Measurements from ENCODE around the gene SEMA3D. TPM values are rescaled to one million over a fixed set of nuclear protein-coding genes. Genes with fewer than 3 reads are reported as not detected.

SEMA3D gene
- total and polyA plus RNA-seq, 9 of the 15 experiments (the other 6 are each of a cell fraction or from before 2014, with no cell fraction given), result 0.01 to 0.10 (median 0.04) TPM; not detected in 1

DNA sequence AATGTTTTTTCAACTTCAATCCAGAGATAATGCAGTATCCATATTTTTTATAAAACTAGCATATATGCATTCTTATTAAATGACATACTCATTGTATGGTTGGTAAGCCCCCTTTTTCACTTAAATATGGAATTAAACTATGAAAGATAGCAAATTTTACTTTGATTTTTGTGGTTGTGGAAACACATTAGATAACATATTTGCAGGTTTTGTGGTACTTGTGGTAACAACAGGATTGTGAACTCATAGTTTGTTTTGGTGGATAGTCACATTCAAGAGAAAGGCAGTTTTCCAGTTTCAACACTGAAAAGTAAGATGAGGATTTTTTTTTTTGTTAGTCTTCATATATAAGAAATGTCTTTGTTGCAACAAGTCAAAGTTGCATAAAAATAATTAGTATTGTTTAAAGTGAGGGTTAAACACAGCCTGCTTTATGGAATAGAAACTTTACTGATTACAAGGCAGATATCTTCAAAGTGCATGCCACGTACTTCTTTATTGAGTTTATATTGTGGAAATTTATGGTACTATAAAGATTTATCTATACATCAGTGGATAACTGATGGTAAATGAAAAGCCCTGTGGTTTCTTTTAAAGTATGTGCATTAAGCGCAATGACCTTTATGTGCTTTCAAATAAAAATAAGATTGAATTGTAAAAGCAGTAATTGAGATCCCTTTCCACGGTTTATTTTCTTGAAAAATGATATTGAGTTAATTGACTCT lies 39.7 kb upstream of the SEMA3D start:
- ATAC-seq (no peak), DNase-seq (ENCODE audit: extremely low read depth in 1 of 4, low spot score in 3 of 4) (no peak), FAIRE-seq (no peak)
- TF ChIP-seq CTBP1 (IDR thresholded peaks at IDR 0.05; ENCODE audit: borderline replicate concordance), result no peak
- TF ChIP-seq ETV1 (tag; conservative IDR thresholded peaks at IDR 0.05; ENCODE audit: low read depth), result no peak
- TF ChIP-seq, protein P1, sequence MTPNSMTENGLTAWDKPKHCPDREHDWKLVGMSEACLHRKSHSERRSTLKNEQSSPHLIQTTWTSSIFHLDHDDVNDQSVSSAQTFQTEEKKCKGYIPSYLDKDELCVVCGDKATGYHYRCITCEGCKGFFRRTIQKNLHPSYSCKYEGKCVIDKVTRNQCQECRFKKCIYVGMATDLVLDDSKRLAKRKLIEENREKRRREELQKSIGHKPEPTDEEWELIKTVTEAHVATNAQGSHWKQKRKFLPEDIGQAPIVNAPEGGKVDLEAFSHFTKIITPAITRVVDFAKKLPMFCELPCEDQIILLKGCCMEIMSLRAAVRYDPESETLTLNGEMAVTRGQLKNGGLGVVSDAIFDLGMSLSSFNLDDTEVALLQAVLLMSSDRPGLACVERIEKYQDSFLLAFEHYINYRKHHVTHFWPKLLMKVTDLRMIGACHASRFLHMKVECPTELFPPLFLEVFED (CRISPR knock-in tag; conservative IDR thresholded peaks at IDR 0.05), result no peak
- TF ChIP-seq, protein P2, sequence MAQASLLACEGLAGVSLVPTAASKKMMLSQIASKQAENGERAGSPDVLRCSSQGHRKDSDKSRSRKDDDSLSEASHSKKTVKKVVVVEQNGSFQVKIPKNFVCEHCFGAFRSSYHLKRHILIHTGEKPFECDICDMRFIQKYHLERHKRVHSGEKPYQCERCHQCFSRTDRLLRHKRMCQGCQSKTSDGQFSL (CRISPR knock-in tag; IDR thresholded peaks at IDR 0.05), result no peak
- TF ChIP-seq, protein P2 (tag; IDR thresholded peaks at IDR 0.05), result no peak
- TF ChIP-seq ZNF586 (CRISPR knock-in tag; conservative IDR thresholded peaks at IDR 0.05), result no peak
- TF ChIP-seq ZNF551 (CRISPR knock-in tag; IDR thresholded peaks at IDR 0.05), result no peak
- TF ChIP-seq OTX1 (CRISPR knock-in tag; IDR thresholded peaks at IDR 0.05), result no peak
- TF ChIP-seq, protein P3, sequence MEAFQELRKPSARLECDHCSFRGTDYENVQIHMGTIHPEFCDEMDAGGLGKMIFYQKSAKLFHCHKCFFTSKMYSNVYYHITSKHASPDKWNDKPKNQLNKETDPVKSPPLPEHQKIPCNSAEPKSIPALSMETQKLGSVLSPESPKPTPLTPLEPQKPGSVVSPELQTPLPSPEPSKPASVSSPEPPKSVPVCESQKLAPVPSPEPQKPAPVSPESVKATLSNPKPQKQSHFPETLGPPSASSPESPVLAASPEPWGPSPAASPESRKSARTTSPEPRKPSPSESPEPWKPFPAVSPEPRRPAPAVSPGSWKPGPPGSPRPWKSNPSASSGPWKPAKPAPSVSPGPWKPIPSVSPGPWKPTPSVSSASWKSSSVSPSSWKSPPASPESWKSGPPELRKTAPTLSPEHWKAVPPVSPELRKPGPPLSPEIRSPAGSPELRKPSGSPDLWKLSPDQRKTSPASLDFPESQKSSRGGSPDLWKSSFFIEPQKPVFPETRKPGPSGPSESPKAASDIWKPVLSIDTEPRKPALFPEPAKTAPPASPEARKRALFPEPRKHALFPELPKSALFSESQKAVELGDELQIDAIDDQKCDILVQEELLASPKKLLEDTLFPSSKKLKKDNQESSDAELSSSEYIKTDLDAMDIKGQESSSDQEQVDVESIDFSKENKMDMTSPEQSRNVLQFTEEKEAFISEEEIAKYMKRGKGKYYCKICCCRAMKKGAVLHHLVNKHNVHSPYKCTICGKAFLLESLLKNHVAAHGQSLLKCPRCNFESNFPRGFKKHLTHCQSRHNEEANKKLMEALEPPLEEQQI (IDR thresholded peaks at IDR 0.05), result no peak
- TF ChIP-seq ZNF507 (tag; conservative IDR thresholded peaks at IDR 0.05), result no peak
- TF ChIP-seq, protein P4, sequence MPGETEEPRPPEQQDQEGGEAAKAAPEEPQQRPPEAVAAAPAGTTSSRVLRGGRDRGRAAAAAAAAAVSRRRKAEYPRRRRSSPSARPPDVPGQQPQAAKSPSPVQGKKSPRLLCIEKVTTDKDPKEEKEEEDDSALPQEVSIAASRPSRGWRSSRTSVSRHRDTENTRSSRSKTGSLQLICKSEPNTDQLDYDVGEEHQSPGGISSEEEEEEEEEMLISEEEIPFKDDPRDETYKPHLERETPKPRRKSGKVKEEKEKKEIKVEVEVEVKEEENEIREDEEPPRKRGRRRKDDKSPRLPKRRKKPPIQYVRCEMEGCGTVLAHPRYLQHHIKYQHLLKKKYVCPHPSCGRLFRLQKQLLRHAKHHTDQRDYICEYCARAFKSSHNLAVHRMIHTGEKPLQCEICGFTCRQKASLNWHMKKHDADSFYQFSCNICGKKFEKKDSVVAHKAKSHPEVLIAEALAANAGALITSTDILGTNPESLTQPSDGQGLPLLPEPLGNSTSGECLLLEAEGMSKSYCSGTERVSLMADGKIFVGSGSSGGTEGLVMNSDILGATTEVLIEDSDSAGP (CRISPR knock-in tag; IDR thresholded peaks at IDR 0.05), result no peak
- TF ChIP-seq ZNF184 (CRISPR knock-in tag; IDR thresholded peaks at IDR 0.05), result no peak
- TF ChIP-seq ZFP30 (CRISPR knock-in tag; IDR thresholded peaks at IDR 0.05; ENCODE audit: borderline replicate concordance), result no peak
- H3K9me3 ChIP-seq (replicated peaks; ENCODE audit: control insufficient read depth, insufficient read depth, low read depth, low read length), result no peaks in the 10 kb centered on the region
- H3K27me3 ChIP-seq (ENCODE audit: control insufficient read depth in 2 of 2, insufficient read depth in 2 of 2, low read length in 2 of 2), result no peaks in the 10 kb centered on the region
- H3K4me1 ChIP-seq (replicated peaks in 1 of 2; ENCODE audit: control insufficient read depth in 2 of 2, insufficient read depth in 2 of 2, low read length in 2 of 2), result no peaks in the 10 kb centered on the region
- in situ Hi-C loops (cut with MboI) (no loop called here), intact Hi-C loops (cut with micrococcal nuclease) (no loop called here)
- no peaks in the 10 kb centered on the region for H4K20me1 ChIP-seq (replicated peaks; ENCODE audit: control insufficient read depth, insufficient read depth, low read length)
- no TSS peak for BruUV-seq (replicated peaks)
- H2AFZ ChIP-seq (ENCODE audit: low read depth, low read length), result no peak overlapping the region
- ChIA-PET CTCF (ENCODE audit: low intra/inter-chr PET ratio) (no interaction called here), POLR2A (no interaction called here)
- H3K9me1 ChIP-seq (ENCODE audit: control insufficient read depth, insufficient read depth, low read length), result no peaks in the 10 kb centered on the region
- H3K4me2 ChIP-seq (ENCODE audit: insufficient read depth, low read length), result no peak overlapping the region
- no peaks in the 10 kb centered on the region for H3K36me3 ChIP-seq (ENCODE audit: control insufficient read depth, insufficient read depth, low read length)
- no peak overlapping the region for H3K4me3 ChIP-seq
- no peak overlapping the region for H3K9ac ChIP-seq (ENCODE audit: insufficient read depth in 1 of 2, low read depth in 2 of 2, low read length in 2 of 2)
- no peaks in the 10 kb centered on the region for H3K79me2 ChIP-seq (ENCODE audit: control insufficient read depth, insufficient read depth, low read length)
- no peak overlapping the region for H3K27ac ChIP-seq (ENCODE audit: extremely low read depth, low read depth, low read length)
- WGBS (ENCODE audit: insufficient coverage, low coverage, missing lambda C conversion rate), result 5% methylated on average over 3 of the region's 3 CpGs

All from K562 (cell line).